ENCODE results near the gene KLK14. TPM values are rescaled to one million over a fixed set of nuclear protein-coding genes. Genes with fewer than 3 reads are reported as not detected.

Gene KLK14, protein sequence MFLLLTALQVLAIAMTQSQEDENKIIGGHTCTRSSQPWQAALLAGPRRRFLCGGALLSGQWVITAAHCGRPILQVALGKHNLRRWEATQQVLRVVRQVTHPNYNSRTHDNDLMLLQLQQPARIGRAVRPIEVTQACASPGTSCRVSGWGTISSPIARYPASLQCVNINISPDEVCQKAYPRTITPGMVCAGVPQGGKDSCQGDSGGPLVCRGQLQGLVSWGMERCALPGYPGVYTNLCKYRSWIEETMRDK
- polyA plus RNA-seq (2011; rRNA removed) (0.14 and 0.22 TPM in 2 replicates), polyA plus RNA-seq (2017; fragmentation: RNase III; extraction: RNeasy Plus Mini Kit Qiagen cat#74134 plus additional on column Dnase treatment) (0.22 to 0.44 TPM in 2 of 3 replicates, not detected in the other), polyA minus RNA-seq (2011; rRNA and poly(A)+ RNA removed) (not detected in 2 replicates)
- polyA plus RNA-seq (2012; cell fraction: cytosol; rRNA removed), result 0.19 and 0.23 TPM in 2 replicates
- polyA plus RNA-seq (2012; cell fraction: nucleus; rRNA removed), result 1.1 and 2.8 TPM in 2 replicates

- no peaks in the 10 kb centered on the region for H3K4me1 ChIP-seq
Observed at GRCh38 chr19:51082611-51083010, at the start of gene KLK14. Gene KLK14, minus strand, starts transcription at chr19:51082887. Its CDS starts 273 bp downstream, at chr19:51082614.

GRCh38 chr19:51131780-51132680, 49.3 kb upstream of the KLK14 start:
- ChIA-PET POLR2A (no interaction called here), CTCF (interaction anchor here (0.6 to 1.6 kb wide), 3 partner anchors 26 to 147 kb away, joined by 3 to 4 read pairs (median 4); no protein-coding TSS in a partner anchor)
- no peak overlapping the region for H3K4me2 ChIP-seq
- H3K27ac ChIP-seq, result no peak overlapping the region
- no peaks in the 10 kb centered on the region for H3K4me1 ChIP-seq
- ATAC-seq (no peak), DNase-seq (ENCODE audit: low read depth in 1 of 2, low spot score in 1 of 2) (peak in 1 of 2 experiments; percentile 24), FAIRE-seq (no peak)
- 51% methylated on average over 24 of the region's 24 CpGs for WGBS (ENCODE audit: missing lambda C conversion rate)
- TF ChIP-seq HOXB5 (CRISPR knock-in tag; IDR thresholded peaks at IDR 0.05) (no peak), HOXA7 (CRISPR knock-in tag; IDR thresholded peaks at IDR 0.05) (no peak), KDM1A (IDR thresholded peaks at IDR 0.05; ENCODE audit: low read depth) (no peak), ELK1 (IDR thresholded peaks at IDR 0.05; ENCODE audit: low read depth, low read length) (no peak), NFE2L2 (conservative IDR thresholded peaks at IDR 0.05; ENCODE audit: low read length) (no peak), SMC3 (IDR thresholded peaks at IDR 0.05) (no peak), GATA3 (IDR thresholded peaks at IDR 0.05; ENCODE audit: borderline replicate concordance) (no peak), CEBPB (IDR thresholded peaks at IDR 0.05) (no peak), POLR2A (IDR thresholded peaks at IDR 0.05; ENCODE audit: low read length) (no peak), ESRRA (IDR thresholded peaks at IDR 0.05; ENCODE audit: borderline replicate concordance, low read length) (no peak), FOSB (CRISPR knock-in tag; IDR thresholded peaks at IDR 0.05) (no peak), HDAC2 (IDR thresholded peaks at IDR 0.05) (no peak)
- TF ChIP-seq, protein P1, sequence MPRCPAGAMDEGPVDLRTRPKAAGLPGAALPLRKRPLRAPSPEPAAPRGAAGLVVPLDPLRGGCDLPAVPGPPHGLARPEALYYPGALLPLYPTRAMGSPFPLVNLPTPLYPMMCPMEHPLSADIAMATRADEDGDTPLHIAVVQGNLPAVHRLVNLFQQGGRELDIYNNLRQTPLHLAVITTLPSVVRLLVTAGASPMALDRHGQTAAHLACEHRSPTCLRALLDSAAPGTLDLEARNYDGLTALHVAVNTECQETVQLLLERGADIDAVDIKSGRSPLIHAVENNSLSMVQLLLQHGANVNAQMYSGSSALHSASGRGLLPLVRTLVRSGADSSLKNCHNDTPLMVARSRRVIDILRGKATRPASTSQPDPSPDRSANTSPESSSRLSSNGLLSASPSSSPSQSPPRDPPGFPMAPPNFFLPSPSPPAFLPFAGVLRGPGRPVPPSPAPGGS (IDR thresholded peaks at IDR 0.05), result no peak
- peaks cover 19% of the 10 kb centered on the region for H3K9me3 ChIP-seq
- H3K4me3 ChIP-seq, result no peak overlapping the region

More at GRCh38 chr19:51082611-51083010, at the start of gene KLK14:
- Histone ChIP-seq H3K27ac (no peak within 1 kb of the TSS), H3K9me3 (no peaks in the 10 kb centered on the region), H3K4me3 (no peak within 1 kb of the TSS), H3K4me2 (no peak within 1 kb of the TSS)
- DNase-seq (ENCODE audit: low read depth in 1 of 2, low spot score in 1 of 2) (no peak), ATAC-seq (no peak), FAIRE-seq (no peak)
- ChIA-PET CTCF (no interaction called here), POLR2A (no interaction called here)
- TF ChIP-seq FOXS1 (CRISPR knock-in tag; IDR thresholded peaks at IDR 0.05), result no peak
- no peak for TF ChIP-seq MYC (IDR thresholded peaks at IDR 0.05; ENCODE audit: borderline replicate concordance, low read length)
- TF ChIP-seq ESRRA (IDR thresholded peaks at IDR 0.05; ENCODE audit: borderline replicate concordance, low read length), result no peak
- no peak for TF ChIP-seq SMC3 (IDR thresholded peaks at IDR 0.05)
- TF ChIP-seq ZC3H11A (IDR thresholded peaks at IDR 0.05), result no peak
- TF ChIP-seq EHMT2 (IDR thresholded peaks at IDR 0.05; ENCODE audit: low read depth), result no peak
- TF ChIP-seq, protein P2, sequence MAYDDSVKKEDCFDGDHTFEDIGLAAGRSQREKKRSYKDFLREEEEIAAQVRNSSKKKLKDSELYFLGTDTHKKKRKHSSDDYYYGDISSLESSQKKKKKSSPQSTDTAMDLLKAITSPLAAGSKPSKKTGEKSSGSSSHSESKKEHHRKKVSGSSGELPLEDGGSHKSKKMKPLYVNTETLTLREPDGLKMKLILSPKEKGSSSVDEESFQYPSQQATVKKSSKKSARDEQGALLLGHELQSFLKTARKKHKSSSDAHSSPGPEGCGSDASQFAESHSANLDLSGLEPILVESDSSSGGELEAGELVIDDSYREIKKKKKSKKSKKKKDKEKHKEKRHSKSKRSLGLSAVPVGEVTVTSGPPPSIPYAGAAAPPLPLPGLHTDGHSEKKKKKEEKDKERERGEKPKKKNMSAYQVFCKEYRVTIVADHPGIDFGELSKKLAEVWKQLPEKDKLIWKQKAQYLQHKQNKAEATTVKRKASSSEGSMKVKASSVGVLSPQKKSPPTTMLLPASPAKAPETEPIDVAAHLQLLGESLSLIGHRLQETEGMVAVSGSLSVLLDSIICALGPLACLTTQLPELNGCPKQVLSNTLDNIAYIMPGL (CRISPR knock-in tag; IDR thresholded peaks at IDR 0.05; ENCODE audit: borderline replicate concordance), result no peak
- TF ChIP-seq, protein P3, sequence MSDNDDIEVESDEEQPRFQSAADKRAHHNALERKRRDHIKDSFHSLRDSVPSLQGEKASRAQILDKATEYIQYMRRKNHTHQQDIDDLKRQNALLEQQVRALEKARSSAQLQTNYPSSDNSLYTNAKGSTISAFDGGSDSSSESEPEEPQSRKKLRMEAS (IDR thresholded peaks at IDR 0.05), result no peak
- 31% methylated on average over 7 of the region's 7 CpGs for WGBS (ENCODE audit: missing lambda C conversion rate)

Data from A549 (cell line).